Endothelial cell of umbilical vein (primary cell): ENCODE data around the gene GRIA1. TPM values are rescaled to one million over a fixed set of nuclear protein-coding genes. Genes with fewer than 3 reads are reported as not detected.

Source experiments
- BruUV-seq: library from RNA; stranded (reverse); fragments of 400-500 nt; replicated peaks from 2 replicates; lab custom pipeline; 2021; lab: Mats Ljungman, UMichigan
- CTCF ChIA-PET: fragments of 300-600, 350-600 bp; sonication (Branson Sonifier 250); formaldehyde crosslinking; loops from one replicate; lab custom pipeline; 2021; ENCODE audit warnings: antibody characterized with exemption, inconsistent platforms; lab: Charles Lee
- POLR2A ChIA-PET: fragments of 300-600, 350-600 bp; sonication (Branson Sonifier 250); formaldehyde crosslinking; loops from one replicate; lab custom pipeline; 2021; ENCODE audit warnings: antibody characterized with exemption, inconsistent platforms; lab: Charles Lee
- DNase-seq: peaks from one replicate; pipeline ENCODE4 v3.0.0-alpha.2; 2011; ENCODE audit warnings: low read depth, low spot score
- FAIRE-seq: peaks from 2 replicates; lab custom pipeline; 2011; peaks lifted over from hg19 to GRCh38; lab: Jason Lieb, UNC
- H2AFZ ChIP-seq: 2 replicates; pipeline ENCODE4 v1.6.0; 2012; ENCODE audit warnings: low read depth, low read length, control low read depth, inconsistent platforms
- H3K27ac ChIP-seq: 2 replicates; pipeline ENCODE4 v1.5.1; 2011; ENCODE audit warnings: low read depth, mild to moderate bottlenecking, control low read depth, low read length, moderate library complexity; ENCODE audit not compliant: insufficient read depth
- H3K27me3 ChIP-seq, 2 experiments: 2 replicates each; pipeline versions ENCODE4 v1.6.0 to v1.6.1; 2011; ENCODE audit warnings: low read length in 2 of 2, mixed read lengths in 1 of 2; ENCODE audit not compliant: control insufficient read depth in 2 of 2, insufficient read depth in 2 of 2
- H3K36me3 ChIP-seq, 2 experiments: 2 replicates in 1 of 2; 3 replicates in 1 of 2; pipeline ENCODE4 v1.5.1; 2011; ENCODE audit warnings: low read length in 2 of 2, mild to moderate bottlenecking in 1 of 2, moderate library complexity in 1 of 2; ENCODE audit not compliant: control insufficient read depth in 2 of 2, insufficient read depth in 2 of 2; ENCODE audit errors: extremely low read depth in 1 of 2
- H3K4me1 ChIP-seq: 3 replicates; pipeline ENCODE4 v1.5.1; 2011; ENCODE audit warnings: mild to moderate bottlenecking, low read length; ENCODE audit not compliant: control insufficient read depth, insufficient read depth; ENCODE audit errors: extremely low read depth
- H3K4me2 ChIP-seq: 2 replicates; pipeline ENCODE4 v1.6.1; 2011; ENCODE audit warnings: low read length, control low read depth, mixed read lengths; ENCODE audit not compliant: insufficient read depth
- H3K4me3 ChIP-seq, 3 experiments: fragments of 200-600 bp in 1 of 3; sonication (generic), shearing (Covaris generic) in 1 of 3; replicated peaks in 1 of 3; 2 replicates each; pipeline ENCODE4 v1.5.1; 2011 to 2016; ENCODE audit warnings: control low read depth in 3 of 3, low read length in 3 of 3, mild to moderate bottlenecking in 2 of 3, inconsistent platforms in 1 of 3, low read depth in 1 of 3, moderate library complexity in 1 of 3; ENCODE audit not compliant: insufficient read depth in 1 of 3
- H3K79me2 ChIP-seq: 2 replicates; pipeline ENCODE4 v1.6.0; 2012; ENCODE audit warnings: low read length, inconsistent platforms; ENCODE audit not compliant: control insufficient read depth, insufficient read depth
- H3K9ac ChIP-seq: replicated peaks from 2 replicates; pipeline ENCODE3; 2011; ENCODE audit warnings: low read length, control low read depth; ENCODE audit not compliant: insufficient read depth; ENCODE audit errors: extremely low read depth
- H3K9me1 ChIP-seq: replicated peaks from 3 replicates; pipeline ENCODE4 v1.6.0; 2011; ENCODE audit warnings: mild to moderate bottlenecking, low read length; ENCODE audit not compliant: control insufficient read depth, insufficient read depth; ENCODE audit errors: extremely low read depth
- H3K9me3 ChIP-seq: replicated peaks from 2 replicates; pipeline ENCODE4 v1.5.1; 2012; ENCODE audit warnings: low read length, inconsistent platforms; ENCODE audit not compliant: control insufficient read depth, insufficient read depth
- H4K20me1 ChIP-seq: replicated peaks from 2 replicates; pipeline ENCODE3; 2011; ENCODE audit warnings: mild to moderate bottlenecking, low read length; ENCODE audit not compliant: control insufficient read depth, insufficient read depth; ENCODE audit errors: extremely low read depth
- EZH2 ChIP-seq: IDR thresholded peaks from 2 replicates; pipeline ENCODE4 v1.6.1; 2012; ENCODE audit warnings: borderline replicate concordance, low read depth, mild to moderate bottlenecking, moderate library complexity, low read length, inconsistent platforms; ENCODE audit not compliant: severe bottlenecking
- FOS ChIP-seq: IDR thresholded peaks from 2 replicates; pipeline ENCODE4 v1.6.1; 2011; ENCODE audit warnings: mild to moderate bottlenecking, low read length, moderate library complexity, borderline replicate concordance; ENCODE audit not compliant: insufficient read depth
- GATA2 ChIP-seq: IDR thresholded peaks from 2 replicates; pipeline ENCODE4 v1.7.0; 2011; ENCODE audit warnings: low read depth, mild to moderate bottlenecking, moderate library complexity, mixed read lengths, low read length; ENCODE audit not compliant: insufficient read length, insufficient read depth
- JUN ChIP-seq: IDR thresholded peaks from 2 replicates; pipeline ENCODE4 v1.6.1; 2011; ENCODE audit warnings: borderline replicate concordance, low read depth; ENCODE audit not compliant: insufficient read length, insufficient read depth
- MYC ChIP-seq: IDR thresholded peaks from one replicate; pipeline ENCODE4 v1.6.1; 2011; ENCODE audit warnings: mild to moderate bottlenecking, low read depth, low read length
- POLR2A ChIP-seq: IDR thresholded peaks from 2 replicates; pipeline ENCODE4 v1.6.1; 2012; ENCODE audit warnings: low read depth, mild to moderate bottlenecking, control low read depth, low read length
- POLR2AphosphoS5 ChIP-seq: IDR thresholded peaks from 2 replicates; pipeline ENCODE4 v1.6.1; 2012; ENCODE audit warnings: low read depth, mild to moderate bottlenecking, control low read depth, low read length, moderate library complexity; ENCODE audit not compliant: insufficient read depth
- dilution Hi-C: fragments of 300-500 bp; cut with MboI; formaldehyde crosslinking; loops from one replicate; pipeline ENCODE4 v1.15.0; 2019; ENCODE audit warnings: low sequenced_read_pairs; ENCODE audit not compliant: extremely low pct_ligation_motif_present
- intact Hi-C: fragments of 100-400 bp; cut with micrococcal nuclease; formaldehyde crosslinking; loops from one replicate; pipeline ENCODE4 v1.10.0; 2022
- polyA plus RNA-seq, 4 experiments: library from polyadenylated mRNA; depleted of rRNA in 3 of 4; stranded (reverse) in 3 of 4; unstranded in 1 of 4; fragments of >200 nt; gene quantifications; 2 replicates each; pipeline versions ENCODE4 v1.2.1 to v1.2.3, GENCODE V29; 2011 to 2012; ENCODE audit warnings: missing spikeins in 1 of 4
- total RNA-seq: library from RNA; stranded (reverse); gene quantifications from 2 replicates; pipeline ENCODE4 v1.2.3, GENCODE V29; 2021
- TF ChIP-seq, protein P1 (sequence below): IDR thresholded peaks from 2 replicates; pipeline ENCODE4 v1.6.1; 2011; ENCODE audit not compliant: insufficient read depth, insufficient read length
- TF ChIP-seq, protein P2 (sequence below), 2 donors: IDR thresholded peaks; 1 replicate in 1 of 2; 2 replicates in 1 of 2; pipeline ENCODE4 v1.5.1; 2011; ENCODE audit warnings: low read length in 2 of 2, mild to moderate bottlenecking in 2 of 2, moderate library complexity in 2 of 2, control low read depth in 1 of 2, inconsistent platforms in 1 of 2, low read depth in 1 of 2; ENCODE audit not compliant: insufficient read depth in 1 of 2; ENCODE audit errors: extremely low read depth in 1 of 2

The GRIA1 gene
- total and polyA plus RNA-seq, 2 donors (not counting 3 experiments of a cell fraction or from before 2014, with no cell fraction given) = not detected

DNA sequence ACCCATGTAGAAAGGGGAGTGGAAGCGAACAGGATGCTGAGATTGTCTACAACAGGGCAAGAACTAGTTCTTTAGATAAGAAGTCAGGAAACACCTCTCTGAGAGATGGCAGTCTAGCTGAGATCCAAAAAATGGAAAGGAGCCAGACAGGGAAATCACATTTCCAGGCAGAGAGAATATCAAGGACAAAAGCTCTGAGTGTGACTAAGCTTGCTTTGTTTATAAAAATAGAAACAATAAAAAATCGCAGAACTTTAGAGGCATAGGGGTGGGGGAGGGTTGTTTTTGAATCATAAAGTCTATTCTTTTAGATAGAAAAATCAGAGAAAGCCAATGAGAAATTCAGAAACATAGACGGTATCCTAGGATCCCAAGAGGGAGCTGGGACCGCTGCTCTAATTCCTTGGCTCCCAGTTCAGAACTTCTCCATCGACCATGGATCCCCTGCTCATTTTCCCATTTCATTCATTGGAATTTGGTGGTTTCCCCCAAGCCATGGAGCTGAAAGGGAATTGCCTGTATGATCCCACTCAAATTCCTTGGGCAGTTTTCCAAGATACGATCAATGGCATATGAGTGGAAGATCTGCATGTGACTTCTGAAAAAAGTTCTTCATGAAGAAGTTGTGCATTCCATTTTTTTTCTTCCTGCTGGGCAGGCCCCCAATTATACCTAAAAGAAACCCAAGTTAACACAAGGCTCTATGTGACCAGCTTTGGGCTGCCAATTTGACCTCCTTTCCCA lies 182.0 kb downstream of the GRIA1 start:
- intact Hi-C loops = no loop called here
- ChIA-PET CTCF (interaction anchor here (1.2 kb wide), 1 partner anchor 43 kb away, joined by 3 read pairs; no protein-coding TSS in a partner anchor), POLR2A (no interaction called here)
- Histone ChIP-seq H3K36me3 (no peaks in the 10 kb centered on the region), H3K4me1 (no peaks in the 10 kb centered on the region), H3K4me2 (no peak overlapping the region), H3K9me3 (no peaks in the 10 kb centered on the region), H3K27me3 (no peaks in the 10 kb centered on the region), H2AFZ (no peak overlapping the region), H3K79me2 (no peaks in the 10 kb centered on the region), H3K9ac (no peak overlapping the region), H4K20me1 (no peaks in the 10 kb centered on the region), H3K27ac (no peak overlapping the region), H3K9me1 (no peaks in the 10 kb centered on the region), H3K4me3 (no peak overlapping the region)
- peak; percentile 75 for DNase-seq
- dilution Hi-C loops = no loop called here
- TF ChIP-seq MYC = no peak
- TF ChIP-seq, protein P1, sequence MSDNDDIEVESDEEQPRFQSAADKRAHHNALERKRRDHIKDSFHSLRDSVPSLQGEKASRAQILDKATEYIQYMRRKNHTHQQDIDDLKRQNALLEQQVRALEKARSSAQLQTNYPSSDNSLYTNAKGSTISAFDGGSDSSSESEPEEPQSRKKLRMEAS = no peak
- no peak for TF ChIP-seq POLR2A
- TF ChIP-seq, protein P2, sequence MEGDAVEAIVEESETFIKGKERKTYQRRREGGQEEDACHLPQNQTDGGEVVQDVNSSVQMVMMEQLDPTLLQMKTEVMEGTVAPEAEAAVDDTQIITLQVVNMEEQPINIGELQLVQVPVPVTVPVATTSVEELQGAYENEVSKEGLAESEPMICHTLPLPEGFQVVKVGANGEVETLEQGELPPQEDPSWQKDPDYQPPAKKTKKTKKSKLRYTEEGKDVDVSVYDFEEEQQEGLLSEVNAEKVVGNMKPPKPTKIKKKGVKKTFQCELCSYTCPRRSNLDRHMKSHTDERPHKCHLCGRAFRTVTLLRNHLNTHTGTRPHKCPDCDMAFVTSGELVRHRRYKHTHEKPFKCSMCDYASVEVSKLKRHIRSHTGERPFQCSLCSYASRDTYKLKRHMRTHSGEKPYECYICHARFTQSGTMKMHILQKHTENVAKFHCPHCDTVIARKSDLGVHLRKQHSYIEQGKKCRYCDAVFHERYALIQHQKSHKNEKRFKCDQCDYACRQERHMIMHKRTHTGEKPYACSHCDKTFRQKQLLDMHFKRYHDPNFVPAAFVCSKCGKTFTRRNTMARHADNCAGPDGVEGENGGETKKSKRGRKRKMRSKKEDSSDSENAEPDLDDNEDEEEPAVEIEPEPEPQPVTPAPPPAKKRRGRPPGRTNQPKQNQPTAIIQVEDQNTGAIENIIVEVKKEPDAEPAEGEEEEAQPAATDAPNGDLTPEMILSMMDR (IDR thresholded peaks at IDR 0.05; ENCODE audit: extremely low read depth in 1 of 2, insufficient read depth in 1 of 2, low read depth in 1 of 2, low read length in 2 of 2) = no peak
- no TSS peak for BruUV-seq
- FAIRE-seq = no peak

DNA sequence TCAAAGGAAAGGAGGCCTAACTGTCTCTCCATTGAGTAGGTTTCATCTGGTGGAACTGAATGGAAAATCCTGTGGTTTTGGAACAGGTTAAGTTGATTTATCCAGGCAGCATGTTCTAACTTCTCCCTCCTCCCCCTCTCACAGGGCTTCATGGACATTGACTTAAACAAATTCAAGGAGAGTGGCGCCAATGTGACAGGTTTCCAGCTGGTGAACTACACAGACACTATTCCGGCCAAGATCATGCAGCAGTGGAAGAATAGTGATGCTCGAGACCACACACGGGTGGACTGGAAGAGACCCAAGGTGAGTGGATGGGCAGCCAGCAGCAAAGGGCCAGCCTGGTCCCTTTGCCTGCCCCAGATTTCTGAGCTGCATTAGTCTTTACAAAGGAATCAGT lies 183.9 kb downstream of the GRIA1 start:
- no peaks in the 10 kb centered on the region for H3K36me3 ChIP-seq
- H3K27ac ChIP-seq = no peak overlapping the region
- POLR2A ChIA-PET = no interaction called here
- intact Hi-C loops = no loop called here
- dilution Hi-C loops = no loop called here
- CTCF ChIA-PET = interaction anchor here (0.8 kb wide), 1 partner anchor 123 kb away, joined by 4 read pairs; no protein-coding TSS in a partner anchor
- BruUV-seq = no TSS peak
- FAIRE-seq (no peak), DNase-seq (no peak)
- no peak overlapping the region for H3K9ac ChIP-seq
- no peaks in the 10 kb centered on the region for H3K9me1 ChIP-seq
- no peak overlapping the region for H3K4me3 ChIP-seq
- H3K4me2 ChIP-seq = no peak overlapping the region
- H3K79me2 ChIP-seq = no peaks in the 10 kb centered on the region
- no peak for TF ChIP-seq MYC
- no peak for TF ChIP-seq POLR2AphosphoS5
- TF ChIP-seq, protein P2 (IDR thresholded peaks at IDR 0.05; ENCODE audit: extremely low read depth in 1 of 2, insufficient read depth in 1 of 2, low read depth in 1 of 2, low read length in 2 of 2) = no peak
- no peak for TF ChIP-seq GATA2
- no peak for TF ChIP-seq POLR2A
- TF ChIP-seq JUN = no peak
- TF ChIP-seq, protein P1 = no peak
- no peak for TF ChIP-seq EZH2
- no peak for TF ChIP-seq FOS
- no peaks in the 10 kb centered on the region for H3K4me1 ChIP-seq
- no peaks in the 10 kb centered on the region for H3K27me3 ChIP-seq
- H4K20me1 ChIP-seq = no peaks in the 10 kb centered on the region
- no peak overlapping the region for H2AFZ ChIP-seq
- no peaks in the 10 kb centered on the region for H3K9me3 ChIP-seq
